ENCODE measurements around the gene RNFT1. TPM values are rescaled to one million over a fixed set of nuclear protein-coding genes. Genes with fewer than 3 reads are reported as not detected.
"Not testable (repeated sequence)": the region's sequence is repeated elsewhere in the genome, so short reads cannot be mapped to it uniquely, and the experiment has no call there.

RNFT1 gene
- total RNA-seq (2014; rRNA removed; shearing (Covaris generic)): 42.4 and 43.6 TPM in 2 replicates

GRCh38 chr17:59964482-59965328 is at the start of gene RNFT1:
RNFT1 (minus strand) TSS chr17:59964740; CDS start chr17:59964663, 77 bp downstream.
- H3K4me1 ChIP-seq (replicated peaks): peaks cover 11% of the 10 kb centered on the region
- no peaks in the 10 kb centered on the region for H3K27me3 ChIP-seq (replicated peaks)
- peak; percentile 90 to 95 for DNase-seq (ENCODE audit: low read depth in 1 of 2, low spot score in 2 of 2)
- no peaks in the 10 kb centered on the region for H3K9me3 ChIP-seq (replicated peaks)
- H3K27ac ChIP-seq: peak within 1 kb of the TSS; percentile 70
- H3K36me3 ChIP-seq: peaks cover 7% of the 10 kb centered on the region; the same call in 1 of the 2 replicates
- H3K4me3 ChIP-seq: peak within 1 kb of the TSS; percentile 78

- not testable (repeated sequence) for H3K27me3 ChIP-seq (replicated peaks); H3K36me3 ChIP-seq
These were observed 44.8 kb upstream of the RNFT1 start for GRCh38 chr17:60009326-60009725.

GRCh38 chr17:60008377-60008776 is 43.8 kb upstream of the RNFT1 start:
- not testable (repeated sequence) for H3K27me3 ChIP-seq (replicated peaks); H3K36me3 ChIP-seq; H3K9me3 ChIP-seq (replicated peaks); H3K4me3 ChIP-seq; DNase-seq (ENCODE audit: low read depth in 1 of 2, low spot score in 2 of 2); H3K4me1 ChIP-seq (replicated peaks); H3K27ac ChIP-seq

More at GRCh38 chr17:60009326-60009725, 44.8 kb upstream of the RNFT1 start:
- not testable (repeated sequence) for H3K27ac ChIP-seq; H3K4me1 ChIP-seq (replicated peaks); H3K9me3 ChIP-seq (replicated peaks); H3K4me3 ChIP-seq; DNase-seq (ENCODE audit: low read depth in 1 of 2, low spot score in 2 of 2)

GRCh38 chr17:60006160-60006559 is 41.6 kb upstream of the RNFT1 start:
- no peak overlapping the region for H3K4me3 ChIP-seq
- no peaks in the 10 kb centered on the region for H3K36me3 ChIP-seq
- DNase-seq (ENCODE audit: low read depth in 1 of 2, low spot score in 2 of 2): no peak
- H3K4me1 ChIP-seq (replicated peaks): no peaks in the 10 kb centered on the region
- H3K27ac ChIP-seq: no peak overlapping the region
- no peaks in the 10 kb centered on the region for H3K9me3 ChIP-seq (replicated peaks)
- no peaks in the 10 kb centered on the region for H3K27me3 ChIP-seq (replicated peaks)

GRCh38 chr17:60004561-60004960 is 40.0 kb upstream of the RNFT1 start:
- not testable (repeated sequence) for H3K9me3 ChIP-seq (replicated peaks); H3K27ac ChIP-seq; H3K27me3 ChIP-seq (replicated peaks); DNase-seq (ENCODE audit: low read depth in 1 of 2, low spot score in 2 of 2); H3K36me3 ChIP-seq; H3K4me3 ChIP-seq; H3K4me1 ChIP-seq (replicated peaks)

GRCh38 chr17:60002405-60002804 is 37.9 kb upstream of the RNFT1 start:
- not testable (repeated sequence) for H3K9me3 ChIP-seq (replicated peaks); H3K27ac ChIP-seq; H3K36me3 ChIP-seq; H3K4me3 ChIP-seq; DNase-seq (ENCODE audit: low read depth in 1 of 2, low spot score in 2 of 2); H3K4me1 ChIP-seq (replicated peaks); H3K27me3 ChIP-seq (replicated peaks)

GRCh38 chr17:59996608-59997007 is 32.1 kb upstream of the RNFT1 start:
- not testable (repeated sequence) for H3K9me3 ChIP-seq (replicated peaks); DNase-seq (ENCODE audit: low read depth in 1 of 2, low spot score in 2 of 2); H3K27me3 ChIP-seq (replicated peaks); H3K4me3 ChIP-seq; H3K27ac ChIP-seq; H3K36me3 ChIP-seq; H3K4me1 ChIP-seq (replicated peaks)

GRCh38 chr17:59975166-59975565 is 10.6 kb upstream of the RNFT1 start:
- not testable (repeated sequence) for H3K9me3 ChIP-seq (replicated peaks); H3K27me3 ChIP-seq (replicated peaks); H3K4me3 ChIP-seq; H3K27ac ChIP-seq; H3K36me3 ChIP-seq; DNase-seq (ENCODE audit: low read depth in 1 of 2, low spot score in 2 of 2); H3K4me1 ChIP-seq (replicated peaks)

GRCh38 chr17:59973483-59973882 is 8.9 kb upstream of the RNFT1 start:
- H3K36me3 ChIP-seq; H3K27ac ChIP-seq; H3K4me3 ChIP-seq; H3K4me1 ChIP-seq (replicated peaks); DNase-seq (ENCODE audit: low read depth in 1 of 2, low spot score in 2 of 2); H3K9me3 ChIP-seq (replicated peaks); H3K27me3 ChIP-seq (replicated peaks): not testable (repeated sequence)

- DNase-seq (ENCODE audit: low read depth in 1 of 2, low spot score in 2 of 2): no peak
- H3K9me3 ChIP-seq (replicated peaks): no peaks in the 10 kb centered on the region
These were observed 8.2 kb upstream of the RNFT1 start for GRCh38 chr17:59972778-59973177.

GRCh38 chr17:59971771-59972170 is 7.2 kb upstream of the RNFT1 start:
- not testable (repeated sequence) for H3K9me3 ChIP-seq (replicated peaks); H3K27me3 ChIP-seq (replicated peaks); H3K4me3 ChIP-seq; H3K36me3 ChIP-seq; H3K27ac ChIP-seq; DNase-seq (ENCODE audit: low read depth in 1 of 2, low spot score in 2 of 2); H3K4me1 ChIP-seq (replicated peaks)

More at GRCh38 chr17:59972778-59973177, 8.2 kb upstream of the RNFT1 start:
- H3K27me3 ChIP-seq (replicated peaks): peaks cover 4% of the 10 kb centered on the region; the same call in 1 of the 2 replicates
- H3K4me1 ChIP-seq (replicated peaks): no peaks in the 10 kb centered on the region
- H3K27ac ChIP-seq: no peak overlapping the region
- H3K4me3 ChIP-seq: no peak overlapping the region
- no peaks in the 10 kb centered on the region for H3K36me3 ChIP-seq

GRCh38 chr17:59963738-59964481 is 630 bp downstream of the RNFT1 start:
- peaks cover 11% of the 10 kb centered on the region for H3K4me1 ChIP-seq (replicated peaks)
- peak in 1 of 2 experiments; percentile 63 for DNase-seq (ENCODE audit: low read depth in 1 of 2, low spot score in 2 of 2)
- peak overlapping the region; percentile 78 for H3K4me3 ChIP-seq
- H3K27ac ChIP-seq: peak overlapping the region; percentile 70
- H3K27me3 ChIP-seq (replicated peaks): no peaks in the 10 kb centered on the region
- H3K36me3 ChIP-seq: peaks cover 7% of the 10 kb centered on the region; the same call in 1 of the 2 replicates
- no peaks in the 10 kb centered on the region for H3K9me3 ChIP-seq (replicated peaks)

GRCh38 chr17:59962739-59963318 is 1.7 kb downstream of the RNFT1 start:
- Histone ChIP-seq H3K36me3 (peaks cover 10% of the 10 kb centered on the region), H3K27ac (no peak overlapping the region), H3K9me3 (replicated peaks) (no peaks in the 10 kb centered on the region), H3K4me3 (no peak overlapping the region), H3K4me1 (replicated peaks) (peaks cover 11% of the 10 kb centered on the region), H3K27me3 (replicated peaks) (no peaks in the 10 kb centered on the region)
- no peak for DNase-seq (ENCODE audit: low read depth in 1 of 2, low spot score in 2 of 2)

- peaks cover 16% of the 10 kb centered on the region for H3K36me3 ChIP-seq
- not testable (repeated sequence) for DNase-seq (ENCODE audit: low read depth in 1 of 2, low spot score in 2 of 2); H3K9me3 ChIP-seq (replicated peaks); H3K27me3 ChIP-seq (replicated peaks); H3K27ac ChIP-seq; H3K4me1 ChIP-seq (replicated peaks); H3K4me3 ChIP-seq
These were observed 5.0 kb downstream of the RNFT1 start for GRCh38 chr17:59959574-59959973.

Measured in SJSA1 (cell line).